Hepatocyte (in vitro differentiated cells): ENCODE measurements around the gene STAC2. TPM values are rescaled to one million over a fixed set of nuclear protein-coding genes. Genes with fewer than 3 reads are reported as not detected.
"Not testable (repeated sequence)": the region's sequence is repeated elsewhere in the genome, so short reads cannot be mapped to it uniquely, and the experiment has no call there.

Experiments used
- DNase-seq: peaks from one replicate; pipeline ENCODE4 v3.0.0-alpha.2; 2016; ENCODE audit warnings: low spot score
- H2AFZ ChIP-seq: fragments of 200-600 bp; sonication (generic); 2 replicates; pipeline ENCODE4 v1.6.0; 2016; ENCODE audit warnings: antibody characterized with exemption, mild to moderate bottlenecking
- H3K27ac ChIP-seq: fragments of 200-600 bp; sonication (generic); 2 replicates; pipeline ENCODE4 v1.5.1; 2016; ENCODE audit warnings: mild to moderate bottlenecking
- H3K27me3 ChIP-seq: fragments of 200-600 bp; sonication (generic); 2 replicates; pipeline ENCODE4 v1.6.1; 2016
- H3K36me3 ChIP-seq: fragments of 200-600 bp; sonication (generic); replicated peaks from 2 replicates; pipeline ENCODE4 v1.5.1; 2016; ENCODE audit warnings: low read depth; ENCODE audit not compliant: insufficient read depth
- H3K4me1 ChIP-seq: fragments of 200-600 bp; sonication (generic); 2 replicates; pipeline ENCODE4 v1.5.1; 2016; ENCODE audit warnings: mild to moderate bottlenecking, moderate library complexity; ENCODE audit not compliant: insufficient read depth
- H3K4me2 ChIP-seq: fragments of 200-600 bp; sonication (generic); 2 replicates; pipeline ENCODE4 v1.6.0; 2016
- H3K4me3 ChIP-seq: fragments of 200-600 bp; sonication (generic); 2 replicates; pipeline ENCODE4 v1.5.1; 2016; ENCODE audit warnings: mild to moderate bottlenecking
- H3K79me2 ChIP-seq: fragments of 200-600 bp; sonication (generic); 2 replicates; pipeline ENCODE4 v1.6.0; 2017; ENCODE audit warnings: mild to moderate bottlenecking
- H3K9me2 ChIP-seq: fragments of 200-600 bp; sonication (generic); replicated peaks from 2 replicates; pipeline ENCODE4 v1.6.0; 2017; ENCODE audit warnings: mild to moderate bottlenecking; ENCODE audit not compliant: insufficient read depth
- H3K9me3 ChIP-seq: fragments of 200-600 bp; sonication (generic); 2 replicates; pipeline ENCODE4 v1.5.1; 2016; ENCODE audit warnings: low read depth, mild to moderate bottlenecking
- H4K20me1 ChIP-seq: fragments of 200-600 bp; sonication (generic); 2 replicates; pipeline ENCODE4 v1.6.0; 2016; ENCODE audit warnings: mild to moderate bottlenecking; ENCODE audit not compliant: insufficient read depth, poor library complexity, severe bottlenecking
- EZH2 ChIP-seq: fragments of 200-600 bp; sonication (generic); IDR thresholded peaks from 2 replicates; pipeline ENCODE4 v1.6.1; 2016; ENCODE audit warnings: antibody characterized with exemption, mild to moderate bottlenecking, borderline replicate concordance
- EZH2phosphoT487 ChIP-seq: fragments of 200-600 bp; sonication (generic); IDR thresholded peaks from one replicate; pipeline ENCODE4 v1.6.1; 2018; ENCODE audit warnings: antibody characterized with exemption, mild to moderate bottlenecking, low read depth, moderate library complexity; ENCODE audit not compliant: unreplicated experiment, severe bottlenecking
- WGBS: methylation state at CpG from one replicate; pipeline ENCODE4 v1.1.6; 2016; ENCODE audit warnings: low lambda C conversion rate; ENCODE audit errors: missing lambda C conversion rate; 5-methylcytosine and 5-hydroxymethylcytosine counted together
- polyA plus RNA-seq: library from polyadenylated mRNA; unstranded; fragments of >200 nt; fragmentation: Nextera tagmentation; extraction: Ambion mirVana; gene quantifications from 2 replicates; pipeline ENCODE4 v1.2.1, GENCODE V29; 2016
- total RNA-seq: library from RNA; depleted of rRNA; stranded (reverse); fragments of >200 nt; gene quantifications from 2 replicates; pipeline ENCODE4 v1.2.3, GENCODE V29; 2014
- TF ChIP-seq, protein P1 (sequence below): fragments of 200-600 bp; sonication (generic); IDR thresholded peaks from 2 replicates; pipeline ENCODE4 v1.5.1; 2016; ENCODE audit warnings: antibody characterized with exemption, mild to moderate bottlenecking; ENCODE audit not compliant: poor library complexity

STAC2 gene
- total and polyA plus RNA-seq, 2 experiments from 2014 or later, result 0.31 TPM; not detected in 1

DNA sequence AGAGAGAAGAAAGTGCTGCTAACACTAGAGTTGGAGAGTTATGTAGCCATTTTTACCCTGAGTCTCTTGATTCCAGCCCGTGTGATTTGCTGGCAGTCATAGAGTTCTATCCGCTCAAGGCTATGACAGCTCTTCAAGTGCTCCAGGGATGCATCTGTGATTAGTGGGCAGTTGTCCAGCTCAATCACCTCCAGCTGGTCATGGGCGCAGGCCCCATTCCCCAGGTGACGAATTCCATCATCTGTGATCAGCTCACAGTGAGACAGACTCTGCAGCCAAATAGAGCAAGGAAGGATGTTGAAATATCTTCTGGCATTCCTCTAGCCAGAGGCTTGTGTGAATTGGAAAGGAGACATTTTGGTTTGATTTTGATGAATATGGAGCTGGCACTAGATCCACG is 38.4 kb upstream of the STAC2 start:
- no peaks in the 10 kb centered on the region for H3K9me3 ChIP-seq
- no peak overlapping the region for H3K4me3 ChIP-seq
- H3K27me3 ChIP-seq, result no peaks in the 10 kb centered on the region
- no peaks in the 10 kb centered on the region for H3K79me2 ChIP-seq
- no peak for DNase-seq
- 94% methylated on average over 5 of the region's 5 CpGs for WGBS
- no peaks in the 10 kb centered on the region for H3K4me1 ChIP-seq
- TF ChIP-seq EZH2, result no peak
- H4K20me1 ChIP-seq, result no peaks in the 10 kb centered on the region
- H3K27ac ChIP-seq, result no peak overlapping the region
- no peak overlapping the region for H2AFZ ChIP-seq
- no peak overlapping the region for H3K4me2 ChIP-seq
- H3K36me3 ChIP-seq, result no peaks in the 10 kb centered on the region
- H3K9me2 ChIP-seq, result no peaks in the 10 kb centered on the region

DNA sequence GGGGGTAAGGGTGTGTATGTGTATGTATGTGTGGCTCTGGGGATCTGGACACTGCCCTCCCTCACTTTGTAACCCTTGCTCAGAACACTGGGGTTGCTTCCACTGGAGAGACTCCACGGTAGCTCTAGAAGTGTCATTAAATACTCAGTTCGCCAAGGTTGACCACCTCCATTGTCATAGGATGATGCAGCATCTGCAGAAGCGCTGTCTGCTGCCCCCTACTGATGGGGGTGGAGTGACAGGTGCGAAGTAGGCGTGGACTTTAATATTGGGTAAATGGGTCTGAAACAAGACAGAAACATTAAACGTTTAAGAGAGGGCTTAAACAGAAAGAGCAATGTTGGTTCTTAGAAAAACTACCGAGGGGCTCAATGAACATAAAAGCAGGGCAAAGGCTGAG is 35.5 kb upstream of the STAC2 start:
- TF ChIP-seq, protein P1, sequence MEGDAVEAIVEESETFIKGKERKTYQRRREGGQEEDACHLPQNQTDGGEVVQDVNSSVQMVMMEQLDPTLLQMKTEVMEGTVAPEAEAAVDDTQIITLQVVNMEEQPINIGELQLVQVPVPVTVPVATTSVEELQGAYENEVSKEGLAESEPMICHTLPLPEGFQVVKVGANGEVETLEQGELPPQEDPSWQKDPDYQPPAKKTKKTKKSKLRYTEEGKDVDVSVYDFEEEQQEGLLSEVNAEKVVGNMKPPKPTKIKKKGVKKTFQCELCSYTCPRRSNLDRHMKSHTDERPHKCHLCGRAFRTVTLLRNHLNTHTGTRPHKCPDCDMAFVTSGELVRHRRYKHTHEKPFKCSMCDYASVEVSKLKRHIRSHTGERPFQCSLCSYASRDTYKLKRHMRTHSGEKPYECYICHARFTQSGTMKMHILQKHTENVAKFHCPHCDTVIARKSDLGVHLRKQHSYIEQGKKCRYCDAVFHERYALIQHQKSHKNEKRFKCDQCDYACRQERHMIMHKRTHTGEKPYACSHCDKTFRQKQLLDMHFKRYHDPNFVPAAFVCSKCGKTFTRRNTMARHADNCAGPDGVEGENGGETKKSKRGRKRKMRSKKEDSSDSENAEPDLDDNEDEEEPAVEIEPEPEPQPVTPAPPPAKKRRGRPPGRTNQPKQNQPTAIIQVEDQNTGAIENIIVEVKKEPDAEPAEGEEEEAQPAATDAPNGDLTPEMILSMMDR, result no peak
- DNase-seq, result no peak
- 89% methylated on average over 7 of the region's 7 CpGs for WGBS
- Histone ChIP-seq H3K4me1 (no peaks in the 10 kb centered on the region), H3K79me2 (no peaks in the 10 kb centered on the region), H2AFZ (no peak overlapping the region), H3K9me3 (no peaks in the 10 kb centered on the region), H3K4me3 (no peak overlapping the region), H3K4me2 (no peak overlapping the region), H4K20me1 (no peaks in the 10 kb centered on the region), H3K36me3 (no peaks in the 10 kb centered on the region), H3K27me3 (no peaks in the 10 kb centered on the region), H3K9me2 (no peaks in the 10 kb centered on the region), H3K27ac (no peak overlapping the region)

DNA sequence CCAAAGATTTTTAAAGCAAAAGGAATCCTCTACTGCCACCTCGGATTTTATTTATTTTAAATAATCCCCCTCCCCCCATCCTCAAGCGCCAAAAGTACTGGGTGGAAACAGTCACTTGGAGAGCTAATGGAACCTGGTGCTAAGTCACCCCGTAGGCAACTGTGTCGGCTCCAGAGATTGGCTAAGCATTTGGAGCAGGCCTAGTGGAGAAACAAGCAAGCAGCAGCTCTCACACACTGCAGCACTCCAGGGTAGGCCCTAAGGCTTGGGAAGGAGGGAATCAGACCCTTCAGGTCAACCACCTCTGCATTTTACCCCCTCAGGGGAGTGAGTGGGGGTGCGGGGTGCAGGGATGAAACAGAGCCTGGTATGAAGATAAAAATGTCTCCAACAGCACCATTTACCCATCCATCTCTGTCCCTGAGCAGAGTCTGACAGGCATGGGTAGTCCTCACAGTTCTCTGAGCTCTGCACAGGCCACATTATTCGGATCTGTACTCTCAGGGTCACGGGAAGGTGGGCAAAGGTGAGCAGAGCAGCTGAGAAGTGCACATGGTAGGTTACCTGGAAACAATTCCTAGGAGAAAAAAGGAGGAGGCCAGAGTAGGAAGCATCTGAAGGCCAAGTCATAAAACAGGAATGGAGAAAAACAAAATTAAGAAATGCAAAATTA is 27.2 kb upstream of the STAC2 start:
- no peak overlapping the region for H3K4me2 ChIP-seq
- H3K4me3 ChIP-seq, result no peak overlapping the region
- no peaks in the 10 kb centered on the region for H4K20me1 ChIP-seq
- no peaks in the 10 kb centered on the region for H3K27me3 ChIP-seq
- no peaks in the 10 kb centered on the region for H3K36me3 ChIP-seq
- no peaks in the 10 kb centered on the region for H3K9me2 ChIP-seq
- no peaks in the 10 kb centered on the region for H3K79me2 ChIP-seq
- no peak for DNase-seq
- no peaks in the 10 kb centered on the region for H3K9me3 ChIP-seq
- no peak for TF ChIP-seq EZH2phosphoT487
- TF ChIP-seq, protein P1, result no peak
- TF ChIP-seq EZH2, result no peak
- H3K4me1 ChIP-seq, result no peaks in the 10 kb centered on the region
- 60% methylated on average over 7 of the region's 7 CpGs for WGBS
- H2AFZ ChIP-seq, result no peak overlapping the region
- H3K27ac ChIP-seq, result no peak overlapping the region

DNA sequence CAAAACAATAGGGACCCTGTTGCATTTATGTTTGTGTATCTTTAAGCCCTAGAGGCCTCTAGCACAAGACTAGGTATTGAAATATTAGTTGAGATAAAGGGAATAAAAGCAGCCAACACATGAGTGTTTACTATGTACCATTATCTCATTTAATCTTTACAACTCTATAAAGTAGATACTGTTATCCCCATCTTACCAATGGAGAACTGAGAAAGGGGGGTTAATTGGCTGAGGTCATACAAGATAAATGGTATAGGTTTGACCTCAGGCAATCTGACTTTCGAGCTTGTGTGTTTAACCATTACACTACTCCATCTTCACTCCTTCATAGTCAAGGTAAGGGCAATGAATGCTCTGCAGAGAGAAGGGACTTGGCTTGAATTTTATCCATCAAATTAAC is 26.3 kb upstream of the STAC2 start:
- Histone ChIP-seq H3K79me2 (no peaks in the 10 kb centered on the region), H4K20me1 (no peaks in the 10 kb centered on the region), H3K9me2 (no peaks in the 10 kb centered on the region), H3K27me3 (no peaks in the 10 kb centered on the region), H3K4me2 (no peak overlapping the region), H3K4me3 (no peak overlapping the region), H3K4me1 (no peaks in the 10 kb centered on the region), H2AFZ (no peak overlapping the region), H3K36me3 (no peaks in the 10 kb centered on the region), H3K27ac (no peak overlapping the region), H3K9me3 (no peaks in the 10 kb centered on the region)
- no peak for TF ChIP-seq EZH2
- TF ChIP-seq EZH2phosphoT487, result no peak
- WGBS, result 18% methylated on average over 1 of the region's 1 CpG
- no peak for DNase-seq

DNA sequence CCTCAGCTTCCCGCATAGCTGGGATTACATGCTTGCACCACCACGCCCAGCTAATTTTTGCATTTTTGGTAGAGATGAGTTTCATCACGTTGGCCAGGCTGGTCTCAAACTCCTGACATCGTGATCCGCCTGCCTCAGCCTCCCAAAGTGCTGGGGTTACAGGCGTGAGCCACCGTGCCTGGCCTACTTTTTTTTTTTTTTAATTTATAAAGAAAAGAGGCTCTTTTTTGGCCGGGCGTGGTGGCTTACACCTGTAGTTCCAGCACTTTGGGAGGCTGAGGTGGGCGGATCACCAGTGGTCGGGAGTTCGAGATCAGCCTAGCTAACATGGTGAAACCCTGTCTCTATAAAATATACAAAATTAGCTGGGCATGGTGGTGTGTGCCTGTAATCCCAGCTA is 24.3 kb upstream of the STAC2 start:
- DNase-seq, H3K36me3 ChIP-seq, H3K9me2 ChIP-seq, H3K9me3 ChIP-seq, H3K27me3 ChIP-seq, H3K79me2 ChIP-seq, H3K4me1 ChIP-seq, H3K4me2 ChIP-seq, H4K20me1 ChIP-seq, H3K27ac ChIP-seq, H2AFZ ChIP-seq, H3K4me3 ChIP-seq: not testable (repeated sequence)
- WGBS, result over 99% methylated on average over 12 of the region's 12 CpGs
